T-helper 1 cell treated with Interleukin-12 subunit alpha and Interleukin-12 subunit beta and Interleukin-4 antibody, amounts not matched to agents 30 μg/mL and 1 μg/mL, for 36 hours (primary cell): ENCODE results near the gene XYLT1.
A peak's percentile ranks its signal among the peaks of the same experiment; 100 is the strongest.

Source experiments
- H3K27ac Mint-ChIP-seq: one replicate; pipeline ENCODE4 v1.8.0; 2021; ENCODE audit warnings: mild to moderate bottlenecking, mixed read lengths
- H3K27me3 Mint-ChIP-seq: one replicate; pipeline ENCODE4 v1.8.0; 2021; ENCODE audit warnings: low read depth, mixed read lengths
- H3K36me3 Mint-ChIP-seq: one replicate; pipeline ENCODE4 v1.8.0; 2021; ENCODE audit warnings: low read depth, mixed read lengths
- H3K4me1 Mint-ChIP-seq: one replicate; pipeline ENCODE4 v1.8.0; 2021; ENCODE audit warnings: low read depth, mixed read lengths
- H3K4me3 Mint-ChIP-seq: one replicate; pipeline ENCODE4 v1.8.0; 2021; ENCODE audit warnings: mild to moderate bottlenecking, moderate library complexity, mixed read lengths
- H3K9me3 Mint-ChIP-seq: one replicate; pipeline ENCODE4 v1.8.0; 2021; ENCODE audit warnings: mixed read lengths

XYLT1 gene

GRCh38 chr16:17437127-17437720 is 33.5 kb downstream of the XYLT1 start:
- Mint-ChIP-seq H3K4me3 (no peak overlapping the region), H3K27me3 (no peaks in the 10 kb centered on the region), H3K9me3 (no peaks in the 10 kb centered on the region), H3K27ac (no peak overlapping the region), H3K4me1 (peaks cover 39% of the 10 kb centered on the region), H3K36me3 (peaks cover 39% of the 10 kb centered on the region)

GRCh38 chr16:17435318-17435717 is 35.4 kb downstream of the XYLT1 start:
- Mint-ChIP-seq H3K9me3 (no peaks in the 10 kb centered on the region), H3K27me3 (no peaks in the 10 kb centered on the region), H3K4me3 (no peak overlapping the region), H3K36me3 (peaks cover 42% of the 10 kb centered on the region), H3K27ac (no peak overlapping the region), H3K4me1 (peaks cover 37% of the 10 kb centered on the region)

GRCh38 chr16:17433577-17434451 is 36.9 kb downstream of the XYLT1 start:
- Mint-ChIP-seq H3K4me1 (peaks cover 23% of the 10 kb centered on the region), H3K27ac (no peak overlapping the region), H3K36me3 (peaks cover 35% of the 10 kb centered on the region), H3K27me3 (no peaks in the 10 kb centered on the region), H3K9me3 (no peaks in the 10 kb centered on the region), H3K4me3 (no peak overlapping the region)

- peaks cover 15% of the 10 kb centered on the region for H3K4me1 Mint-ChIP-seq
- no peak overlapping the region for H3K4me3 Mint-ChIP-seq
- no peak overlapping the region for H3K27ac Mint-ChIP-seq
Observed at GRCh38 chr16:17432901-17433576, 37.7 kb downstream of the XYLT1 start.

GRCh38 chr16:17431968-17432625 is 38.7 kb downstream of the XYLT1 start:
- Mint-ChIP-seq H3K4me1 (peaks cover 11% of the 10 kb centered on the region), H3K4me3 (no peak overlapping the region), H3K27me3 (no peaks in the 10 kb centered on the region), H3K27ac (no peak overlapping the region), H3K36me3 (peaks cover 25% of the 10 kb centered on the region), H3K9me3 (no peaks in the 10 kb centered on the region)

More at GRCh38 chr16:17432901-17433576, 37.7 kb downstream of the XYLT1 start:
- Mint-ChIP-seq H3K27me3 (no peaks in the 10 kb centered on the region), H3K36me3 (peaks cover 30% of the 10 kb centered on the region), H3K9me3 (no peaks in the 10 kb centered on the region)

GRCh38 chr16:17431012-17431411 is 39.7 kb downstream of the XYLT1 start:
- Mint-ChIP-seq H3K4me3 (no peak overlapping the region), H3K36me3 (peaks cover 23% of the 10 kb centered on the region), H3K9me3 (no peaks in the 10 kb centered on the region), H3K27me3 (no peaks in the 10 kb centered on the region), H3K27ac (no peak overlapping the region), H3K4me1 (peaks cover 12% of the 10 kb centered on the region)

- H3K9me3 Mint-ChIP-seq, result no peaks in the 10 kb centered on the region
- peaks cover 34% of the 10 kb centered on the region for H3K36me3 Mint-ChIP-seq
- H3K4me1 Mint-ChIP-seq, result peaks cover 21% of the 10 kb centered on the region
- H3K27ac Mint-ChIP-seq, result no peak overlapping the region
- no peak overlapping the region for H3K4me3 Mint-ChIP-seq
- no peaks in the 10 kb centered on the region for H3K27me3 Mint-ChIP-seq
Observed at GRCh38 chr16:17426451-17426850, 44.3 kb downstream of the XYLT1 start.

- Mint-ChIP-seq H3K4me1 (peaks cover 22% of the 10 kb centered on the region), H3K27me3 (no peaks in the 10 kb centered on the region), H3K36me3 (peaks cover 33% of the 10 kb centered on the region), H3K4me3 (no peak overlapping the region), H3K27ac (no peak overlapping the region), H3K9me3 (no peaks in the 10 kb centered on the region)
Observed at GRCh38 chr16:17424771-17425170, 46.0 kb downstream of the XYLT1 start.

GRCh38 chr16:17423221-17423620 is 47.5 kb downstream of the XYLT1 start:
- Mint-ChIP-seq H3K9me3 (no peaks in the 10 kb centered on the region), H3K27me3 (no peaks in the 10 kb centered on the region), H3K27ac (no peak overlapping the region), H3K36me3 (peaks cover 32% of the 10 kb centered on the region), H3K4me3 (no peak overlapping the region), H3K4me1 (peaks cover 22% of the 10 kb centered on the region)

- no peak overlapping the region for H3K27ac Mint-ChIP-seq
- H3K36me3 Mint-ChIP-seq, result peaks cover 24% of the 10 kb centered on the region
- H3K4me3 Mint-ChIP-seq, result no peak overlapping the region
- no peaks in the 10 kb centered on the region for H3K27me3 Mint-ChIP-seq
- H3K4me1 Mint-ChIP-seq, result peaks cover 32% of the 10 kb centered on the region
- peaks cover 4% of the 10 kb centered on the region for H3K9me3 Mint-ChIP-seq
Observed at GRCh38 chr16:17420816-17421215, 49.9 kb downstream of the XYLT1 start.

GRCh38 chr16:17419266-17419665 is 51.5 kb downstream of the XYLT1 start:
- H3K4me1 Mint-ChIP-seq, result peaks cover 41% of the 10 kb centered on the region

GRCh38 chr16:17417740-17418139 is 53.0 kb downstream of the XYLT1 start:
- Mint-ChIP-seq H3K4me1 (peaks cover 45% of the 10 kb centered on the region), H3K9me3 (peaks cover 4% of the 10 kb centered on the region), H3K4me3 (peak overlapping the region; percentile 7), H3K36me3 (peaks cover 17% of the 10 kb centered on the region), H3K27ac (peak overlapping the region; percentile 78), H3K27me3 (no peaks in the 10 kb centered on the region)

More at GRCh38 chr16:17419266-17419665, 51.5 kb downstream of the XYLT1 start:
- no peak overlapping the region for H3K27ac Mint-ChIP-seq
- no peaks in the 10 kb centered on the region for H3K27me3 Mint-ChIP-seq
- H3K9me3 Mint-ChIP-seq, result peaks cover 4% of the 10 kb centered on the region
- no peak overlapping the region for H3K4me3 Mint-ChIP-seq
- peaks cover 22% of the 10 kb centered on the region for H3K36me3 Mint-ChIP-seq

- H3K9me3 Mint-ChIP-seq, result peaks cover 4% of the 10 kb centered on the region
- H3K4me1 Mint-ChIP-seq, result peaks cover 47% of the 10 kb centered on the region
- peak overlapping the region; percentile 78 for H3K27ac Mint-ChIP-seq
- H3K4me3 Mint-ChIP-seq, result peak overlapping the region; percentile 71
- H3K36me3 Mint-ChIP-seq, result peaks cover 23% of the 10 kb centered on the region
- H3K27me3 Mint-ChIP-seq, result no peaks in the 10 kb centered on the region
Observed at GRCh38 chr16:17416461-17417311, 54.1 kb downstream of the XYLT1 start.
